Fibroblast of lung (primary cell): ENCODE data around the gene FEZF2.

Source experiments
- EZH2 ChIP-seq: IDR thresholded peaks from 2 replicates; pipeline ENCODE4 v1.5.1; 2012; ENCODE audit warnings: low read length, control low read depth, mild to moderate bottlenecking; ENCODE audit errors: missing control alignments
- TF ChIP-seq, protein P1 (sequence below), 2 donors: IDR thresholded peaks in 1 of 2; conservative IDR thresholded peaks in 1 of 2; 1 replicate in 1 of 2; 2 replicates in 1 of 2; pipeline ENCODE4 v1.5.1; 2011 to 2012; ENCODE audit warnings: low read length in 2 of 2, control low read depth in 1 of 2, inconsistent platforms in 1 of 2, low read depth in 1 of 2, mild to moderate bottlenecking in 1 of 2

DNA sequence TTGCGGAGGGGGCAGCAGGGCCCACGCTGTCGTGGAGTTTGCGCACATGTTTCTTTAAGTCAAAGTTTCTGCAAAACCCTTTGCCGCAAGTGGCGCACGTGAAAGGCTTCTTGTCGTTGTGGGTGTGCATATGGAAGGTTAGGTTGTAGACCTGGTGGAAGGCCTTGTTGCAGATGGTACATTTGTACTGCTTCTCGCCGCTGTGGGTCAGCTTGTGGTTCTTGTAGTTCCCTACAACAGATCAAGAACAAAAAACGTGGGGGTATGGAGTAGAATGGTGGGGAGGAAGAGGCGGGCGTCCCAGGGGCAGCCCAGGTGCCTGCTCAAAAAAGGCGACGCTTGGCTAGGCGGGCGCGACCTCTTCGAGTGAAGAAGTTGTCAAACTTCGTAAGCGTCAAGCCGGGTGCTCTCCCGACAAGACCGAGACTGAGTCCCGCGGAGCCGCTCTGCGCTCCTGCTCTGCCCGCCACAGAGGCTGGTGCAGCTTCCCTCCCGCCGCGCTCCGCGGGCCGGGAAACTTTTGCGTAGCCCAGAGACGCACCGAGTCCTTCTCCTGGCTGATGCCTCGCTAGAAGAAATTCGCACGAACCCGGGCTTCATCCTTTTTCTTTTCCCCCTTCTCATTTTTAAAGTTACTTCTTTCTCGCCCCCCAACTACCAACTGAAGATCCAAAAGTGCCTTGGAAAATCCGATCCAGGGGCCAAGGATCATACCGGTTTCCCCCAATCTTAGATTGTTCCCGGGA is 3.1 kb downstream of the FEZF2 start:
- TF ChIP-seq, protein P1, sequence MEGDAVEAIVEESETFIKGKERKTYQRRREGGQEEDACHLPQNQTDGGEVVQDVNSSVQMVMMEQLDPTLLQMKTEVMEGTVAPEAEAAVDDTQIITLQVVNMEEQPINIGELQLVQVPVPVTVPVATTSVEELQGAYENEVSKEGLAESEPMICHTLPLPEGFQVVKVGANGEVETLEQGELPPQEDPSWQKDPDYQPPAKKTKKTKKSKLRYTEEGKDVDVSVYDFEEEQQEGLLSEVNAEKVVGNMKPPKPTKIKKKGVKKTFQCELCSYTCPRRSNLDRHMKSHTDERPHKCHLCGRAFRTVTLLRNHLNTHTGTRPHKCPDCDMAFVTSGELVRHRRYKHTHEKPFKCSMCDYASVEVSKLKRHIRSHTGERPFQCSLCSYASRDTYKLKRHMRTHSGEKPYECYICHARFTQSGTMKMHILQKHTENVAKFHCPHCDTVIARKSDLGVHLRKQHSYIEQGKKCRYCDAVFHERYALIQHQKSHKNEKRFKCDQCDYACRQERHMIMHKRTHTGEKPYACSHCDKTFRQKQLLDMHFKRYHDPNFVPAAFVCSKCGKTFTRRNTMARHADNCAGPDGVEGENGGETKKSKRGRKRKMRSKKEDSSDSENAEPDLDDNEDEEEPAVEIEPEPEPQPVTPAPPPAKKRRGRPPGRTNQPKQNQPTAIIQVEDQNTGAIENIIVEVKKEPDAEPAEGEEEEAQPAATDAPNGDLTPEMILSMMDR (conservative IDR thresholded peaks at IDR 0.05 in 1 of 2, IDR thresholded peaks at IDR 0.05 in 1 of 2; ENCODE audit: low read depth in 1 of 2, low read length in 2 of 2), result no peak
- peak; percentile 93 for TF ChIP-seq EZH2
